ENCODE data around the gene SLCO4A1.

DNA sequence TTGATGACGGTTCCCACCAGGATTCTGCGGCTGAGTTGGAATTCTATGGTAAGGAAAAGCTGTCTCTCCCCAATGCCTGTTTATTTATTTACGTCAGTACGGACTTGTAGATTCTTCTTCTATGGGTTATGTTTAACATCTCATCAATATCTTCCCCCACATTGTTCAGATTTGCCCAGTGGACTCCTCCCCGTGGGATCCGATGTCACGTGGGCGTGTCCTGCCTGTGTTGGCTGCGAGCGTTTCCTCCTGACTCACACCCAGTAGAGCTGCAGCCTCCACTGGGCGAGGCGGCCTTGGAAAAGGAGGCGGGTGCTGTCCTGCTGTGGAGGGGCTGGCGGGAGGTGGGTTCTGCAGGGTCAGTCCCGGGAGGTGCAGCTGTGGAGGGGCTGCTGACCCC, 46.8 kb upstream of the SLCO4A1 start:
- no peak for TF ChIP-seq CTCF (IDR thresholded peaks at IDR 0.05)
- TF ChIP-seq POLR2AphosphoS5 (IDR thresholded peaks at IDR 0.05; ENCODE audit: insufficient read depth in 1 of 2, low read depth in 1 of 2): peak; percentile 35 to 39
- TF ChIP-seq POLR2A (IDR thresholded peaks at IDR 0.05): peak in 1 of 2 donors; percentile 14

Measured in vagina (tissue), 2 donors.